HEK293 (cell line): ENCODE measurements around the gene PSMC1.

Source experiments
- ZNF394 ChIP-seq: fragments of 450-650 bp; formaldehyde crosslinking; IDR thresholded peaks from 2 replicates; pipeline ENCODE4 v1.5.1; 2016; ENCODE audit warnings: missing biosample characterization, missing genetic modification characterization, mild to moderate bottlenecking, moderate library complexity, borderline replicate concordance
- ZNF548 ChIP-seq: fragments of 450-650 bp; formaldehyde crosslinking; IDR thresholded peaks from 2 replicates; pipeline ENCODE4 v1.5.1; 2016; ENCODE audit warnings: missing biosample characterization, missing genetic modification characterization
- ZNF560 ChIP-seq: fragments of 450-650 bp; formaldehyde crosslinking; IDR thresholded peaks from 2 replicates; pipeline ENCODE4 v1.5.1; 2017; ENCODE audit warnings: missing biosample characterization, missing genetic modification characterization, borderline replicate concordance
- TF ChIP-seq, protein P1 (sequence below): fragments of 450-650 bp; formaldehyde crosslinking; IDR thresholded peaks from 2 replicates; pipeline ENCODE4 v1.5.1; 2016; ENCODE audit warnings: missing biosample characterization, missing genetic modification characterization

DNA sequence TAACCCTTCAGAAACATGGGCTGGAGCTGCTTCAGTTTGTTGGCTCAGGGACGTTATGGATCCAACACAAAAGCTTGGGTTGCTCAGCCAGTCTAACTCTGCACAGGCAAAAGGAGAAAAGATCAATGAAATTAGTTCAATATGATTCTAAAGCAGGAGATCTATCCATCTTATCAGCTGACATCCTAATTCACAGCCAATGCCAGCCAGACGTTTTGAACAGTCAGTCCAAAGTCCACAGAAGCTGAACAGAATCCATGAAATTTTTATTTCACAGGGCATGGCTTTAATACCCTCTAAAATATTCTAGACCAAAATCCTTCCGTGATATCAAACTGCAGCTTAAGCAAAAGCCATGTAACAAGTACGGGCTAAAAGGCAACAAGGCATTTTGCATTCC is 61.7 kb downstream of the PSMC1 start:
- no peak for TF ChIP-seq ZNF394 (tag by site-specific recombination)
- no peak for TF ChIP-seq ZNF548
- TF ChIP-seq, protein P1, sequence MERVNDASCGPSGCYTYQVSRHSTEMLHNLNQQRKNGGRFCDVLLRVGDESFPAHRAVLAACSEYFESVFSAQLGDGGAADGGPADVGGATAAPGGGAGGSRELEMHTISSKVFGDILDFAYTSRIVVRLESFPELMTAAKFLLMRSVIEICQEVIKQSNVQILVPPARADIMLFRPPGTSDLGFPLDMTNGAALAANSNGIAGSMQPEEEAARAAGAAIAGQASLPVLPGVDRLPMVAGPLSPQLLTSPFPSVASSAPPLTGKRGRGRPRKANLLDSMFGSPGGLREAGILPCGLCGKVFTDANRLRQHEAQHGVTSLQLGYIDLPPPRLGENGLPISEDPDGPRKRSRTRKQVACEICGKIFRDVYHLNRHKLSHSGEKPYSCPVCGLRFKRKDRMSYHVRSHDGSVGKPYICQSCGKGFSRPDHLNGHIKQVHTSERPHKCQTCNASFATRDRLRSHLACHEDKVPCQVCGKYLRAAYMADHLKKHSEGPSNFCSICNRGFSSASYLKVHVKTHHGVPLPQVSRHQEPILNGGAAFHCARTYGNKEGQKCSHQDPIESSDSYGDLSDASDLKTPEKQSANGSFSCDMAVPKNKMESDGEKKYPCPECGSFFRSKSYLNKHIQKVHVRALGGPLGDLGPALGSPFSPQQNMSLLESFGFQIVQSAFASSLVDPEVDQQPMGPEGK (tag by site-specific recombination) = no peak
- no peak for TF ChIP-seq ZNF560
